ENCODE measurements around the gene PPP3CB.

- TF ChIP-seq POLR2A (IDR thresholded peaks at IDR 0.05; ENCODE audit: low read depth, low read length) (no peak), POLR2AphosphoS5 (IDR thresholded peaks at IDR 0.05; ENCODE audit: low read depth, low read length) (no peak)
Observed at GRCh38 chr10:73503037-73503436, 7.2 kb upstream of the PPP3CB start.
